Transverse colon (tissue), 4 donors: Measurements from ENCODE around the gene IFT88. TPM values are rescaled to one million over a fixed set of nuclear protein-coding genes. Genes with fewer than 3 reads are reported as not detected.

ENCODE experiments used
- DNase-seq: peaks from one replicate; pipeline ENCODE4 v3.0.0-alpha.2; 2019
- H3K27ac ChIP-seq, 4 donors: fragments of 200-600 bp; sonication (generic); 2 replicates each; pipeline ENCODE4 v1.5.1; 2016 to 2018; ENCODE audit warnings: inconsistent platforms in 4 of 4
- H3K27me3 ChIP-seq: fragments of 200-600 bp; sonication (generic); 2 replicates; pipeline ENCODE4 v1.5.1; 2017; ENCODE audit warnings: inconsistent platforms
- H3K36me3 ChIP-seq, 4 donors: fragments of 200-600 bp; sonication (generic); 2 replicates each; pipeline ENCODE4 v1.5.1; 2017 to 2019; ENCODE audit warnings: inconsistent platforms in 4 of 4
- H3K4me1 ChIP-seq, 4 donors: fragments of 200-600 bp; sonication (generic); 2 replicates each; pipeline ENCODE4 v1.5.1; 2017 to 2020; ENCODE audit warnings: inconsistent platforms in 4 of 4
- H3K4me3 ChIP-seq, 4 donors: fragments of 200-600 bp; sonication (generic); 1 replicate in 1 of 4; 2 replicates in 3 of 4; pipeline versions ENCODE4 v1.5.1 to v1.6.1; 2017 to 2019; ENCODE audit warnings: inconsistent platforms in 4 of 4
- H3K9me3 ChIP-seq, 2 donors: fragments of 200-600 bp; sonication (generic); 2 replicates each; pipeline ENCODE4 v1.5.1; 2017 to 2019; ENCODE audit warnings: inconsistent platforms in 2 of 2
- EP300 ChIP-seq: sonication (generic); formaldehyde crosslinking; IDR thresholded peaks from one replicate; pipeline ENCODE4 v1.6.1; 2017; ENCODE audit warnings: antibody characterized with exemption, low read depth
- POLR2A ChIP-seq: fragments of 450-650 bp; IDR thresholded peaks from one replicate; pipeline ENCODE4 v1.6.1; 2016; ENCODE audit warnings: antibody characterized with exemption, mild to moderate bottlenecking, moderate library complexity
- POLR2AphosphoS5 ChIP-seq, 3 donors: sonication (generic); formaldehyde crosslinking; IDR thresholded peaks; one replicate each; pipeline ENCODE4 v1.6.1; 2016; ENCODE audit warnings: antibody characterized with exemption in 3 of 3
- WGBS, 2 donors: methylation state at CpG; one replicate each; pipeline ENCODE4 v1.1.5; 2018; ENCODE audit warnings: low coverage in 1 of 2; 5-methylcytosine and 5-hydroxymethylcytosine counted together
- in situ Hi-C, 4 donors: fragments of 200-750 bp; cut with MboI; loops; one replicate each; pipeline versions ENCODE4 v1.15.0 to v1.15.1; 2017; ENCODE audit warnings: low sequenced_read_pairs in 3 of 4, low pct_ligation_motif_present in 1 of 4, low pct_unique_long_range_greater_than_20kb in 1 of 4
- intact Hi-C: fragments of 100-400 bp; cut with DNase I; formaldehyde crosslinking; loops from one replicate; pipeline ENCODE4 v1.15.1; 2023; ENCODE audit warnings: low total_unique reads
- total RNA-seq, 4 donors: library from RNA; depleted of rRNA; stranded (reverse); fragments of >200 nt; gene quantifications; one replicate each; pipeline ENCODE4 v1.1.0, GENCODE V29; 2016
- TF ChIP-seq, protein P1 (sequence below), 5 experiments: fragments of 200-600 bp in 3 of 5; fragments of 450-650 bp in 2 of 5; sonication (generic) in 3 of 5; IDR thresholded peaks; 1 replicate in 2 of 5; 2 replicates in 3 of 5; pipeline ENCODE4 v1.5.1; 2016 to 2017; ENCODE audit warnings: antibody characterized with exemption in 5 of 5, inconsistent platforms in 3 of 5, mild to moderate bottlenecking in 2 of 5, moderate library complexity in 1 of 5

Gene IFT88
- total RNA-seq, 4 donors from 2014 or later: 3.4 to 22.9 (median 16.6) TPM

GRCh38 chr13:20696073-20696472 lies 129.1 kb downstream of the IFT88 start:
- in situ Hi-C loops: loop anchor here in 1 of 4 donors (25.0 kb wide), 1 partner anchor 184 kb away; no protein-coding TSS in a partner anchor
- 56 to 57% methylated on average over 4 of the region's 4 CpGs for WGBS, 2 donors
- TF ChIP-seq, protein P1, sequence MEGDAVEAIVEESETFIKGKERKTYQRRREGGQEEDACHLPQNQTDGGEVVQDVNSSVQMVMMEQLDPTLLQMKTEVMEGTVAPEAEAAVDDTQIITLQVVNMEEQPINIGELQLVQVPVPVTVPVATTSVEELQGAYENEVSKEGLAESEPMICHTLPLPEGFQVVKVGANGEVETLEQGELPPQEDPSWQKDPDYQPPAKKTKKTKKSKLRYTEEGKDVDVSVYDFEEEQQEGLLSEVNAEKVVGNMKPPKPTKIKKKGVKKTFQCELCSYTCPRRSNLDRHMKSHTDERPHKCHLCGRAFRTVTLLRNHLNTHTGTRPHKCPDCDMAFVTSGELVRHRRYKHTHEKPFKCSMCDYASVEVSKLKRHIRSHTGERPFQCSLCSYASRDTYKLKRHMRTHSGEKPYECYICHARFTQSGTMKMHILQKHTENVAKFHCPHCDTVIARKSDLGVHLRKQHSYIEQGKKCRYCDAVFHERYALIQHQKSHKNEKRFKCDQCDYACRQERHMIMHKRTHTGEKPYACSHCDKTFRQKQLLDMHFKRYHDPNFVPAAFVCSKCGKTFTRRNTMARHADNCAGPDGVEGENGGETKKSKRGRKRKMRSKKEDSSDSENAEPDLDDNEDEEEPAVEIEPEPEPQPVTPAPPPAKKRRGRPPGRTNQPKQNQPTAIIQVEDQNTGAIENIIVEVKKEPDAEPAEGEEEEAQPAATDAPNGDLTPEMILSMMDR (IDR thresholded peaks at IDR 0.05): no peak

DNA sequence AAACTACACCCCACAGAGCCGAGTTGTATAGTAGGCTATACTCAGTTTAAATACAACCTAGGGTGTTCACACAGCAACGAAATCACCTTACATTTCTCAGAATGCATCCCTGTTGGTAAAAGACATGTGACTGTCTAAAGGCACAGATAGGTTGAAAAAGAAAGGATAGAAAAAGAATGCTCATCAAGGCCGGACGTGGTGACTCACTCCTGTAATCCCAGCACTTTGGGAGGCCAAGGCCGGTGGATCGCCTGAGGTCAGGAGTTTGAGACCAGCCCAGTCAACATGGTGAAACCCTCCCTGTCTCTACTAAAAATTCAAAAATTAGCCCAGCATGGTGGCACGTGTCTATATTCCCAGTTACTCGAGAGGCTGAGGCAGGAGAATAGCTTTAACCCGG lies 132.8 kb downstream of the IFT88 start:
- TF ChIP-seq POLR2AphosphoS5 (IDR thresholded peaks at IDR 0.05) (no peak), EP300 (no peak)
- TF ChIP-seq, protein P1 (IDR thresholded peaks at IDR 0.05): no peak
- Histone ChIP-seq H3K4me1 (peaks cover 0 to 16% (median 12%) of the 10 kb centered on the region in 4 donors), H3K36me3 (no peaks in the 10 kb centered on the region), H3K27ac (no peak overlapping the region), H3K27me3 (peaks cover 25% of the 10 kb centered on the region), H3K9me3 (no peaks in the 10 kb centered on the region), H3K4me3 (no peak overlapping the region)
- intact Hi-C loops: no loop called here
- WGBS, 2 donors: 80 to 91% methylated on average over 1 to 9 of the region's 9 CpGs
- DNase-seq: no peak
- in situ Hi-C loops: loop anchor here (10.0 to 25.0 kb wide), 6 partner anchors 113 to 388 kb away; partner anchors contain the start of gene XPO4 (in 2 of the 4)

More at GRCh38 chr13:20696073-20696472, 129.1 kb downstream of the IFT88 start:
- Histone ChIP-seq H3K27ac (no peak overlapping the region), H3K4me1 (no peaks in the 10 kb centered on the region), H3K9me3 (no peaks in the 10 kb centered on the region), H3K4me3 (no peak overlapping the region), H3K27me3 (peaks cover 14% of the 10 kb centered on the region), H3K36me3 (peaks cover 0 to 3% (median 1%) of the 10 kb centered on the region in 4 donors)
- DNase-seq: no peak
- intact Hi-C loops: no loop called here

- H3K27ac ChIP-seq: no peak overlapping the region
- no peak overlapping the region for H3K4me3 ChIP-seq
- intact Hi-C loops (no loop called here), in situ Hi-C loops (loop anchor here in 3 of 4 donors (10.0 to 25.0 kb wide), 5 partner anchors 112 to 387 kb away; partner anchors contain the start of gene XPO4 (in 2 of the 3))
- 79 to 88% methylated on average over 5 to 6 of the region's 6 CpGs for WGBS, 2 donors
- DNase-seq: no peak
- peaks cover 0 to 16% (median 12%) of the 10 kb centered on the region in 4 donors for H3K4me1 ChIP-seq
- peaks cover 25% of the 10 kb centered on the region for H3K27me3 ChIP-seq
- H3K36me3 ChIP-seq: no peaks in the 10 kb centered on the region
- TF ChIP-seq POLR2A (no peak), POLR2AphosphoS5 (IDR thresholded peaks at IDR 0.05) (no peak), EP300 (no peak)
- TF ChIP-seq, protein P1 (IDR thresholded peaks at IDR 0.05): no peak
- H3K9me3 ChIP-seq: no peaks in the 10 kb centered on the region
These were observed 133.3 kb downstream of the IFT88 start for GRCh38 chr13:20700288-20700687.

DNA sequence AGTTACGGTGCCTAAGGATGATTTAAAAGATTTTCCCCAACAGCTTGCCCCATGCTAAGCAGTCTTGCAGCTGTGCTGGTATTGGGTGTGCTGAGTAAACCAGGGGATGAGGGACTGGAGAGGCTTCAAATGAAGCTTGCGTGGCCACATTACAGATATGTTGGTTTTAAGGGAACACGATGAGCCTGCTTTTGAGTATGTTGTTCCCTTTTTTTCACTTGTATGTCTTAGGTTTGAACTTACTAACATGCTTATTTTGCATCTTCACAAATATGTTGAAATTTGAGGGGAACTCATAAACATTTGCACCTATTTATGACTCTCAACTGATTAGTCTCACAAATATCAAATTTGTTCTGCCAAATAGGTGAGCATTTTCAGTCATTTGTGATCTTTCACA lies 134.5 kb downstream of the IFT88 start:
- Histone ChIP-seq H3K27me3 (peaks cover 25% of the 10 kb centered on the region), H3K4me3 (no peak overlapping the region), H3K36me3 (no peaks in the 10 kb centered on the region), H3K9me3 (no peaks in the 10 kb centered on the region), H3K27ac (no peak overlapping the region), H3K4me1 (peaks cover 0 to 16% (median 12%) of the 10 kb centered on the region in 4 donors)
- DNase-seq: no peak
- intact Hi-C loops: no loop called here
- 92 to 100% methylated on average over 3 of the region's 3 CpGs for WGBS, 2 donors
- in situ Hi-C loops: loop anchor here in 3 of 4 donors (10.0 to 25.0 kb wide), 5 partner anchors 111 to 386 kb away; partner anchors contain the start of gene XPO4 (in 2 of the 3)
- TF ChIP-seq POLR2AphosphoS5 (IDR thresholded peaks at IDR 0.05) (no peak), EP300 (no peak), POLR2A (no peak)
- TF ChIP-seq, protein P1 (IDR thresholded peaks at IDR 0.05): no peak
